ENCODE results near the gene C18orf63.

DNA sequence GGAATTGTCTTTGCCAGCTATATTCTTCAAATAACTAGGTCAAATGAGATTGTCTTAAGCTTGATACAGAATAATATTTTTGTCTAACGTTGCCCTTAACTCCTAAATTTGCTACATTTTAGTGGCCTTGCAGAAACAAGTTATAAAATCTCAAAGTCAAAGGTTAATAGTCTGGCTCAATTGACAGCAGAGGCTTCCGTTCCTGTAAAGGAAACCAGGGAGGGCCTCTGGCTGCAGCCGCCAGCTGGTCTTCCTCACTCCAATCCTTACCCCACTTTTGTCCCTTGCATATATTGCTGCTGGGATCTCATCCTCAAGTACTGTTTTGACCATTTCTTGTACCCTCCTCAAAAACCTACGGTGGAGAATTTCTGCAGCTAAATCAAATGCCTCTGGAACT is 40.9 kb upstream of the C18orf63 start:
- TF ChIP-seq, protein P1, sequence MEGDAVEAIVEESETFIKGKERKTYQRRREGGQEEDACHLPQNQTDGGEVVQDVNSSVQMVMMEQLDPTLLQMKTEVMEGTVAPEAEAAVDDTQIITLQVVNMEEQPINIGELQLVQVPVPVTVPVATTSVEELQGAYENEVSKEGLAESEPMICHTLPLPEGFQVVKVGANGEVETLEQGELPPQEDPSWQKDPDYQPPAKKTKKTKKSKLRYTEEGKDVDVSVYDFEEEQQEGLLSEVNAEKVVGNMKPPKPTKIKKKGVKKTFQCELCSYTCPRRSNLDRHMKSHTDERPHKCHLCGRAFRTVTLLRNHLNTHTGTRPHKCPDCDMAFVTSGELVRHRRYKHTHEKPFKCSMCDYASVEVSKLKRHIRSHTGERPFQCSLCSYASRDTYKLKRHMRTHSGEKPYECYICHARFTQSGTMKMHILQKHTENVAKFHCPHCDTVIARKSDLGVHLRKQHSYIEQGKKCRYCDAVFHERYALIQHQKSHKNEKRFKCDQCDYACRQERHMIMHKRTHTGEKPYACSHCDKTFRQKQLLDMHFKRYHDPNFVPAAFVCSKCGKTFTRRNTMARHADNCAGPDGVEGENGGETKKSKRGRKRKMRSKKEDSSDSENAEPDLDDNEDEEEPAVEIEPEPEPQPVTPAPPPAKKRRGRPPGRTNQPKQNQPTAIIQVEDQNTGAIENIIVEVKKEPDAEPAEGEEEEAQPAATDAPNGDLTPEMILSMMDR (IDR thresholded peaks at IDR 0.05): no peak
- TF ChIP-seq EP300 (IDR thresholded peaks at IDR 0.05) (no peak), POLR2A (IDR thresholded peaks at IDR 0.05; ENCODE audit: low read depth) (no peak)
